ENCODE measurements around the gene PHRF1.
A peak's percentile ranks its signal among the peaks of the same experiment; 100 is the strongest.

PHRF1 gene

DNA sequence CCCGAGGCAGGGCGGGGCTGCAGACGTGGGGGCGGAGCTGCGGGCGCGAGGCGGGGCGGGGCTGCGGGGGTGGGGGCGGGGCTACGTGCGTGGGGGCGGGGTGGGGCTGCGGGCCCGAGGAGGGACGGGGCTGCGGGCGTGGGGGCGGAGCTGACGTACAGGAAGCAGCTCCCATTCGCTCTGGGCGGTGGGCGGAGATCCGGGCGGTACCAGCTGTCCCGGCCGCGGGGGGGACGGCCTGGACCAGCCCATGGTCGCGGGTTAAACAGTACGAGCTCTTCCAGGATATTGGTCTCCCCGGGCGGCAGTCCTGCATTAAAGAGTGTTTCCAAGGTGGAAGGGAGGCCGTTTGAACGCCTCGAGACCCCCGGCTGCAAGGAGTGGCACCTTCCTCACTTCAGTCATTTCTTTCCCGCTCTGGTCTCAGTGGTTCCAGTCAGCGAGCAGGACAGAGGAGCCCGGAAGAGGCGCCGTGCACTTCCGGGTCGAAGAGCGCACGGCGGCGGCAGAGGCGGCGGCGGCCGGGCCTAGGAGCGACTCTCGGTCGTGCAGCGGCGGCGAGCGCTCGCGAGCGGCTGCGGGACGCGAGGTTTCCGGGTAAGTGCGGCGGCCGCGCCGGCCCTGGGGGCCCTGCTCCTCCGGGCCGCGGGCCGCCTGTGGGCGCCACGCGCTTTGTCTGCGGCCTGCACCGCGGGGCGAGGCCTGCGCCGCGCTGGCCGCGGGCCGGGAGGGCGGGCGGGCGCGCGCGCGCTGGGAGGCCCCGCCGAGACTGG lies at the start of gene PHRF1:
Gene PHRF1, plus strand, starts transcription at position 475 of the 773 bp plus-strand sequence. CDS start 5,043 bp downstream, outside the sequence.
- peak; percentile 93 for DNase-seq

- DNase-seq: no peak
Observed at GRCh38 chr11:528166-528814, 48.0 kb upstream of the PHRF1 start.

GRCh38 chr11:528815-529727 lies 47.2 kb upstream of the PHRF1 start:
- DNase-seq: no peak

DNA sequence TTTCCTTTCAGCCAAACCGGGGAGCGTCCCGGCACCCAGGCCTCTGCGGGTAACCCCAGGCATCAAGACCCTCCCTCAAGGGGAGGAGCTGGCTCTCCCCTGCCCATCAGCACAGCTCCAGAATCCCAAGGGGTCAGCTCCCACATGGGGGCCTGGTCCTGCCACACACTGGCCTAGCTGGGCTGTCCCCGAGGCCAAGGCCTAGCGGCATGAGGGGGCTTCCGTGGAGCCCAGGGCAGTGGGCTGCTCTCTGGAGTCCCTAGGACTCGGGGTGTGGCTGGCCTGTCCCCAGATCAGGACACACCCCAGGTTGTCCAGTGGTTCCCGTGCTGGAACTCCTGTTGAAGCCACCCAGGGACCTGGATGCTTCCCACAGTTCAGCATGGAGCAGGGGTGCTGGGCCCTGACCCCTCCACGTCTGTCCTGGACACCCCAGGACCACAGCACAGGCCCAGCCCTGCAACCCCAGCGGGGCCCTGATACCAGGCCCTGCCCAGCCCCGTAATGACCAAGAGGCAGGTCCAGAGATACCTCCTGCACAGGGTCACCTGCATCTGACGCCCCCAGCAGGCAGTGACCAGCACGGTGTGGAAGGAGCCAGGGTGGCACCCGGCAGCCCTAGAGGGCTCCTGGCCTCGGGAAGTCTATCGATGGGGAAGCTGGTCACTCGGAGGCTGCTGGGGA lies 46.4 kb upstream of the PHRF1 start:
- no peak for DNase-seq

GRCh38 chr11:530960-531831 lies 45.1 kb upstream of the PHRF1 start:
- no peak for DNase-seq

DNA sequence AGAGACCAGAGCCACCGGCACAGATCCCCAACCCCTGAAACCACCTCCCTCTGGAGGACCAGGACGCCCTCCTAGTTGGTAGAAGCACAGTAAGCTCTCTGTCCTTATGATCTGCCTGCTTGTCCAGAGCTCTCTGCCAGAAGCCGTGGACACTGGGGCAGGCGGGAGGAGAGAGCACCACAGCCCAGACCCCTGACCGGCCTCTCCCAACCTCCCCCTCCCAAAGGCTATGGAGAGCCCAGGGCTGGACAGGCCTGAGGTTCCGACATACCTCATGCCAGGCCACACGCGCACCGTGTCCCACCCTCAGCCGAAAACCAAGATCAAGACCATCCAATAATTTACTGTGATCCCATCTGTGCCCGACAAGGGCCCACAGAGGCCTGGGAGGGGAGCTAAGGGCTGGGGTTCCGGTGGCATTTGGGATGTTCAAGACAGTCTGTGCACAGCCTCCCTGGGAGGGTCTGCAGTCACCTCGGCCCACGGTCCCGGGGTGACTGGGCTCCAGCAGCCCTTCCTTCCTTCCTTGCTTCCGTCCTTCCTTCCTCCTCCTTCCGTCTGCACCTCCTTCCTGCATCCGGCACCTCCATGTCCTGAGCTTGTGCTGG lies 44.2 kb upstream of the PHRF1 start:
- DNase-seq: no peak

GRCh38 chr11:532527-532985 lies 43.7 kb upstream of the PHRF1 start:
- no peak for DNase-seq

DNA sequence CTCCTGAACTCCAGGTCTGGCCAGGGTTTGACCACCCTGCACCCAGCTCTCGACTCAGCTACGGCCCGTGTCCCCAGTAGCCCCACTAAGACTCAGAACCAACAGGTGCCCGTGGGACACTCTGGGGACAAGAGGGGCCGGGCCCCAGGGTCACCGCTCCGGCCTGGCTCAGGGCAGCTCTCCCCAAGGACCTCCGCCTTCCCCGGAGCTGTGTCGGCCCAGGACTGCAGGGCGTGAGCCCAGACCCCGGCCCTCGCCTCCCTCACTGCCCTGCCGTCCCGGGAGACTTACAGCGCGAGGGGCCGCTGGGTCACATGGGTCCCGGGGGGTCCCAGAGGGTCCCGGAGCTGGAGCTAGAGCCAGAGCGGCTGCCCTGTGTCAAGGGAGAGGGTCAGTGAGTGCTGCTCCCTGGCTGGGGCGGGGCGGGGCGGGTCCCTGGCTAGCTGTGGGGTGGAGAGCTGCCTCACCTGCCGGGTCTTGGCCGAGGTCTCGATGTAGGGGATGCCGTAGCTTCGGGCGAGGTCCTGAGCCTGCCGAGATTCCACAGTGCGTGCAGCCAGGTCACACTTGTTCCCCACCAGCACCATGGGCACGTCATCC lies 43.2 kb upstream of the PHRF1 start:
- DNase-seq: no peak

DNA sequence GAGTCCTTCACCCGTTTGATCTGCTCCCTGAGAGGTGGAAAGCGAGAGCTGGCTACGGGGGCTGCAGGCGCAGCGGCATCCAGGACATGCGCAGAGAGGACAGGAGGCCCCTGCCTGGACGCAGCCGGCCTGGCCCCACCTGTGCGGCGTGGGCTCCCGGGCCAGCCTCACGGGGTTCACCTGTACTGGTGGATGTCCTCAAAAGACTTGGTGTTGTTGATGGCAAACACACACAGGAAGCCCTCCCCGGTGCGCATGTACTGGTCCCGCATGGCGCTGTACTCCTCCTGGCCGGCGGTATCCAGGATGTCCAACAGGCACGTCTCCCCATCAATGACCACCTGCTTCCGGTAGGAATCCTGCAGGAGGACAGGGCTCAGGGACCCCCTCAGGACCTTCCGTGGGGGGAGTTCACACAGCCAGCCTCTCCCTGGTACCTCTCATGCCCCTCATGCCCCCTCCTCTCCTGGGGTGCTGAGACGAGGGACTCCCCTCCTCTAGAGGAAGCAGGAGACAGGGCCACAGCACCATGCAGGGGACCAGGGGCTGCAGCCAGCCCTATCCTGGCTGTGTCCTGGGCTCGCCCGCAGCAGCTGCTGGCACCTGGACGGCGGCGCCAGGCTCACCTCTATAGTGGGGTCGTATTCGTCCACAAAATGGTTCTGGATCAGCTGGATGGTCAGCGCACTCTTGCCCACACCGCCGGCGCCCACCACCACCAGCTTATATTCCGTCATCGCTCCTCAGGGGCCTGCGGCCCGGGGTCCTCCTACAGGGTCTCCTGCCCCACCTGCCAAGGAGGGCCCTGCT lies 42.5 kb upstream of the PHRF1 start:
- DNase-seq: no peak

DNA sequence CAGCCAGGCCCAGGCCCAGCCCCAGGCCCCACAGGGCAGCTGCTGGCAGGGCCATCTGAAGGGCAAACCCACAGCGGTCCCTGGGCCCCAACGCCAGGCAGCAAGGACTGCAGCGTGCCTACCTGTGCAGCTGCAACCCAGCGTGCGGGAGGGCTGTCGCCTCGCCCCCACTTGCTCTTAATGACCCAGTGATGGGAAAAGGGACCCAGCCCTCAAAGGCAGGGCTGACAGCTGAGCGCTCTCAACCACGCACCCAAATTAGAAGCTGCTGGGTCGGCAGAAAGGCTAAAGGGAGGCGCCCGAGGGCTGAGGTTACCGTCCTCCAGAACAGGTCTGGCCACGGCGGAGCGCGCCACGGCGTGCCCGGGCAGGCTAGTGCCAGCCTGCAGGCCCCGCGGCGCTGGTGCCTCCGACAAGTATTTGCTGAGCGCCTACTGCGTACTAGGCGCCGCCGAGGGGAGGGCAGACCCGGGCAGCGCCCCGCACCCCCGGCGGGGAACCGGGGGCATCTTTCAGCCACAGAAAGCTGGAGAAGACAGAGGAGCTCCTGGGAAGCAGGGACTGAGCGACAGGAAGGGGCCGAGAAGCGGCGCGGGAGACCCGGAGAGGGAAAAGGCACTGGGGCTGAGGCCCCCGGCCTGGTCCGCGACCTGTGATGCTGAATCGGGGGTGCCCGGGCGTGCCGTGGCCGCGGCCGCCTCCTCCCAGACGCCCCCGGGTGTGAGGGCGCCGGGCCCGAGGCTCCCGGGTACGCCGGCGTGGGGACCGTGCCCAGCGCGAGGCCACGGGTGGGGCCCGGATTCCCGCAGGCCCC lies 41.7 kb upstream of the PHRF1 start:
- no peak for DNase-seq

DNA sequence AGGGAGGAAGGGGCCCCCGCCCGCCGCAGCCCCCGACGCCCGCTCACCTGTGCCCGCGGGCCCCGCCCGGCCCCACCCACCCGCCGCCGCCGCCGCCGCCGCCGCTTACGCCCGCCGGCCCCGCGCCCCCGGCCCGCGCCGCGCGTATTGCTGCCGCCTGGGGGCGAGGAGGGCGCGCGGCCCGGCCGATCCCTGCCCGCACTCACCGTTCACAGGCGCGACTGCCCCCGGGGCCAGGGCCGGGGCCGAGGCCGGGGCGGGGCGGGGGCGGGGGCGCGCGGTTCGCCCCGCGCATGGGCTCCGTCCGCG lies 41.1 kb upstream of the PHRF1 start:
- DNase-seq: no peak

GRCh38 chr11:535519-536454 lies 40.5 kb upstream of the PHRF1 start, which contains the start of gene HRAS:
HRAS (minus strand) TSS chr11:535576.
- peak; percentile 92 for DNase-seq

DNA sequence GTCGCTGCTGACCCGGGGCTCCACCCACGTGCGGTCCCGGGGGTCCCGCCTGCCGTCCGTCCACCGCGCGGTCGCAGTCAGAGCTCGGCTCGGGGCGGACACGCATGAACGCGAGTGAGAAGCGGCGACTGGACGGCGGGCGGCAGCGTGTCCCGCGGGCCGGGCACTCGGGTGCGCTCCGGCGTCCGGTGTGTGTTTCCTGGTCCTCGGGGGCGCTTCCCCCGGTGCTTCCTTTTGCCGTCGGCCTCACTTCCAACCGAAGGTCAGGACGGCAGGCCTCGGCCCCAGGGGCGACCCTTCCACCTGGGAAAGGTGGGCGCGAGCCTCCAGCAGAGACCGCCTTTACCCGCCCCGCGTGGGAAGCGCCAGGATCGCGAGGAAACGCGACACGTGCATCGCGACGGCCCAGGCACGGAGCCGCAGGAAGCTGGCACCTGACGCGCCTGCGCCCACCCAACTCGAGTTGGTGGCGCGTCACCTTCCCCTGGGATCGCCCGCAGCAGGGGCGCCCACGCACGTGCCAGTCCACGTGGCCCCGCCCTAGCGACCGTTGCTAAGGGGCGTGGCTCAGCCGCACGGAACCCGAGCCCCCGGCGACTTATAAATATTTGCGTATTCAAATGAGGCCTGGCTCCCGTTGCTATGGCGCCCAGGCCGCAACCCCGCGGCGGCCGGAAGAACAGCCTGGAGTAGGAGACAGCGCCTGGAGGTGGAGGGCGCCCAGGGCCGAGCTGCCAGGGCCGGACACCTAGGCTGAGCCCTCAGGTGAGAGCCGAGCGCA lies 39.2 kb upstream of the PHRF1 start, which contains the start of gene LRRC56:
Gene LRRC56, plus strand, starts transcription at position 687 of the 781 bp plus-strand sequence. CDS start 3,158 bp downstream, outside the sequence.
- DNase-seq: peak; percentile 92

GRCh38 chr11:537622-538430 lies 38.4 kb upstream of the PHRF1 start:
- DNase-seq: no peak

DNA sequence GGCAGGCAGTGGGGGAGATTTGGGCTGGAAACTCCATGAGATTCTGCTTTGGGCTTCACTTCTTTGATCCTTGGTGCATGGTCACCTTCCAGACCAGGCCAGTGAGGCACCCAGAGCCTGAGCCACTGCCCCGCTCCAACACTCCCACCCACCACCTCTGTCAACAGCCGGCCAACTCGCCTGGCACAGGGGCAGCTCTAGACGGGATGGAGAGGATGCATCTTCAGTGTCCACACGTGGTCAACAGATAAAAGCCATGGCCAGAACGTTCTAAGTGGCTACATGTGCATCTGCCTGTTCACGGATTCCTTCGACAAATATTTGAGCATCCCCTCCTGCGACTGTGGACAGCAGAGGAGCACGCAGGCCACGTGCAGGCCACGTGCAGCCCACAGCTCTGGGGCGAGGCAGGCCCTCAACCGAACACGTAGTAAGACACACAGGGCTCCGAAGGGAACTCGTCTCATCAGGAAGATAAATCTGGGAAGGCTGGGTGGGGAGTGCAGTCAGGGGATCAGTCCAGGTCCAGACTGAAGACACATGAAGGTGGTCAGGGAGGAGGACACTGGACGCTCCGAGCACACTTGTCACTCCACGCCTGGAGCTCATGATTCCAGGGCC lies 37.7 kb upstream of the PHRF1 start:
- no peak for DNase-seq

All from activated T-cell treated with anti-CD3 and anti-CD28 coated beads for 4 hours (primary cell).